IPS-20b (cell line): ENCODE results near the gene CYFIP1.
A peak's percentile ranks its signal among the peaks of the same experiment; 100 is the strongest.
"Not testable (repeated sequence)": the region's sequence is repeated elsewhere in the genome, so short reads cannot be mapped to it uniquely, and the experiment has no call there.

ENCODE experiments used
- H3K27ac ChIP-seq: one replicate; pipeline ENCODE4 v1.5.1; 2013; ENCODE audit warnings: low read length
- H3K27me3 ChIP-seq: 2 replicates; pipeline ENCODE4 v1.6.1; 2013; ENCODE audit warnings: mild to moderate bottlenecking, low read length, inconsistent platforms; ENCODE audit not compliant: insufficient read depth
- H3K36me3 ChIP-seq: 2 replicates; pipeline ENCODE4 v1.6.1; 2013; ENCODE audit warnings: low read depth, mild to moderate bottlenecking, inconsistent platforms, low read length, moderate library complexity; ENCODE audit not compliant: insufficient read depth
- H3K4me1 ChIP-seq: 2 replicates; pipeline ENCODE4 v1.6.1; 2013; ENCODE audit warnings: mild to moderate bottlenecking, control low read depth, inconsistent platforms, low read length, moderate library complexity; ENCODE audit not compliant: insufficient read depth
- H3K4me3 ChIP-seq: 2 replicates; pipeline ENCODE4 v1.5.1; 2013; ENCODE audit warnings: mild to moderate bottlenecking, low read length, inconsistent platforms
- H3K9ac ChIP-seq: 2 replicates; pipeline ENCODE4 v1.6.1; 2013; ENCODE audit warnings: low read depth, mild to moderate bottlenecking, inconsistent platforms, low read length, moderate library complexity
- H3K9me3 ChIP-seq: 2 replicates; pipeline ENCODE4 v1.6.1; 2013; ENCODE audit warnings: mild to moderate bottlenecking, low read depth, low read length, inconsistent platforms; ENCODE audit not compliant: insufficient read depth

The CYFIP1 gene

GRCh38 chr15:22988811-22989210, 8.6 kb upstream of the CYFIP1 start:
- no peak overlapping the region for H3K4me3 ChIP-seq

GRCh38 chr15:22981931-22982330, 1.8 kb upstream of the CYFIP1 start:
- H3K27ac ChIP-seq, H3K9ac ChIP-seq, H3K9me3 ChIP-seq, H3K4me3 ChIP-seq, H3K36me3 ChIP-seq, H3K4me1 ChIP-seq: not testable (repeated sequence)
- H3K27me3 ChIP-seq, result peaks cover 43% of the 10 kb centered on the region

More at GRCh38 chr15:22988811-22989210, 8.6 kb upstream of the CYFIP1 start:
- Histone ChIP-seq H3K9ac (no peak overlapping the region), H3K9me3 (no peaks in the 10 kb centered on the region), H3K27ac (no peak overlapping the region), H3K27me3 (no peaks in the 10 kb centered on the region), H3K4me1 (no peaks in the 10 kb centered on the region), H3K36me3 (peaks cover 2% of the 10 kb centered on the region; the same call in 1 of the 2 replicates)

GRCh38 chr15:22981051-22981840, 1.1 kb upstream of the CYFIP1 start:
- H3K27me3 ChIP-seq, result peaks cover 43% of the 10 kb centered on the region
- H3K4me3 ChIP-seq, result peak overlapping the region; percentile 79
- H3K27ac ChIP-seq, result no peak overlapping the region
- peak overlapping the region; percentile 64; the same call in 1 of the 2 replicates for H3K9ac ChIP-seq
- no peaks in the 10 kb centered on the region for H3K9me3 ChIP-seq
- peaks cover 6% of the 10 kb centered on the region; the same call in 1 of the 2 replicates for H3K4me1 ChIP-seq
- H3K36me3 ChIP-seq, result no peaks in the 10 kb centered on the region

GRCh38 chr15:22979238-22980188, 655 bp downstream of the CYFIP1 start:
- Histone ChIP-seq H3K4me1 (peaks cover 6% of the 10 kb centered on the region; the same call in 1 of the 2 replicates), H3K27ac (no peak overlapping the region), H3K9me3 (no peaks in the 10 kb centered on the region), H3K27me3 (peaks cover 43% of the 10 kb centered on the region), H3K4me3 (peak overlapping the region; percentile 85), H3K9ac (peak overlapping the region; percentile 81; the same call in 1 of the 2 replicates), H3K36me3 (no peaks in the 10 kb centered on the region)

- no peaks in the 10 kb centered on the region for H3K36me3 ChIP-seq
- H3K4me1 ChIP-seq, result peaks cover 6% of the 10 kb centered on the region; the same call in 1 of the 2 replicates
- H3K27me3 ChIP-seq, result peaks cover 43% of the 10 kb centered on the region
- H3K27ac ChIP-seq, result no peak overlapping the region
- no peaks in the 10 kb centered on the region for H3K9me3 ChIP-seq
- H3K9ac ChIP-seq, result peak overlapping the region; percentile 81; the same call in 1 of the 2 replicates
- peak overlapping the region; percentile 85 for H3K4me3 ChIP-seq
Observed at GRCh38 chr15:22978691-22979237, 1.4 kb downstream of the CYFIP1 start.

GRCh38 chr15:22974745-22975144, 5.4 kb downstream of the CYFIP1 start:
- no peak overlapping the region for H3K4me3 ChIP-seq
- peaks cover 6% of the 10 kb centered on the region; the same call in 1 of the 2 replicates for H3K4me1 ChIP-seq
- peaks cover 25% of the 10 kb centered on the region for H3K27me3 ChIP-seq
- no peaks in the 10 kb centered on the region for H3K9me3 ChIP-seq
- no peak overlapping the region for H3K9ac ChIP-seq
- no peaks in the 10 kb centered on the region for H3K36me3 ChIP-seq
- no peak overlapping the region for H3K27ac ChIP-seq

GRCh38 chr15:22973987-22974386, 6.2 kb downstream of the CYFIP1 start:
- Histone ChIP-seq H3K27me3 (peaks cover 17% of the 10 kb centered on the region), H3K4me3 (no peak overlapping the region), H3K36me3 (no peaks in the 10 kb centered on the region), H3K27ac (no peak overlapping the region), H3K9ac (no peak overlapping the region), H3K9me3 (no peaks in the 10 kb centered on the region), H3K4me1 (peaks cover 10% of the 10 kb centered on the region)

GRCh38 chr15:22973286-22973685, 6.9 kb downstream of the CYFIP1 start:
- H3K27ac ChIP-seq, result no peak overlapping the region

GRCh38 chr15:22969489-22969888, 10.7 kb downstream of the CYFIP1 start:
- Histone ChIP-seq H3K27ac (no peak overlapping the region), H3K36me3 (no peaks in the 10 kb centered on the region), H3K9me3 (no peaks in the 10 kb centered on the region), H3K27me3 (no peaks in the 10 kb centered on the region), H3K9ac (no peak overlapping the region), H3K4me1 (peaks cover 8% of the 10 kb centered on the region), H3K4me3 (no peak overlapping the region)

More at GRCh38 chr15:22973286-22973685, 6.9 kb downstream of the CYFIP1 start:
- Histone ChIP-seq H3K4me3 (no peak overlapping the region), H3K36me3 (no peaks in the 10 kb centered on the region), H3K9ac (no peak overlapping the region), H3K9me3 (no peaks in the 10 kb centered on the region), H3K4me1 (peaks cover 8% of the 10 kb centered on the region), H3K27me3 (peaks cover 10% of the 10 kb centered on the region)

GRCh38 chr15:22968366-22968765, 11.8 kb downstream of the CYFIP1 start:
- Histone ChIP-seq H3K27me3 (no peaks in the 10 kb centered on the region), H3K9ac (no peak overlapping the region), H3K4me1 (peaks cover 8% of the 10 kb centered on the region), H3K36me3 (no peaks in the 10 kb centered on the region), H3K4me3 (no peak overlapping the region), H3K9me3 (no peaks in the 10 kb centered on the region), H3K27ac (no peak overlapping the region)

- H3K27ac ChIP-seq, result no peak overlapping the region
- H3K27me3 ChIP-seq, result no peaks in the 10 kb centered on the region
- H3K9me3 ChIP-seq, result no peaks in the 10 kb centered on the region
- H3K4me1 ChIP-seq, result peaks cover 8% of the 10 kb centered on the region
- H3K4me3 ChIP-seq, result no peak overlapping the region
- no peak overlapping the region for H3K9ac ChIP-seq
- H3K36me3 ChIP-seq, result no peaks in the 10 kb centered on the region; the same call in 1 of the 2 replicates
Observed at GRCh38 chr15:22967084-22967770, 12.9 kb downstream of the CYFIP1 start.
